ENCODE data around the gene MAML2. TPM values are rescaled to one million over a fixed set of nuclear protein-coding genes. Genes with fewer than 3 reads are reported as not detected.

MAML2 gene
- total and polyA plus RNA-seq, 8 donors, result 1.3 to 22.8 (median 12.1) TPM

- Histone ChIP-seq H3K27ac (no peak overlapping the region), H3K36me3 (no peaks in the 10 kb centered on the region), H3K9me3 (no peaks in the 10 kb centered on the region), H3K27me3 (no peaks in the 10 kb centered on the region), H3K4me1 (peaks cover 3 to 46% (median 13%) of the 10 kb centered on the region in 4 donors), H3K4me3 (no peak overlapping the region)
- WGBS, 5 donors, result 89 to 98% (median 97%) methylated on average over 4 of the region's 4 CpGs
- intact Hi-C loops (cut with DNase I; ENCODE audit: low total_unique reads), result no loop called here
- DNase-seq, result no peak
- TF ChIP-seq CTCF (IDR thresholded peaks at IDR 0.05) (no peak), POLR2AphosphoS5 (IDR thresholded peaks at IDR 0.05) (no peak), EP300 (IDR thresholded peaks at IDR 0.05) (no peak), POLR2A (IDR thresholded peaks at IDR 0.05) (no peak)
These were observed 12.5 kb downstream of the MAML2 start for GRCh38 chr11:96330511-96330859.

DNA sequence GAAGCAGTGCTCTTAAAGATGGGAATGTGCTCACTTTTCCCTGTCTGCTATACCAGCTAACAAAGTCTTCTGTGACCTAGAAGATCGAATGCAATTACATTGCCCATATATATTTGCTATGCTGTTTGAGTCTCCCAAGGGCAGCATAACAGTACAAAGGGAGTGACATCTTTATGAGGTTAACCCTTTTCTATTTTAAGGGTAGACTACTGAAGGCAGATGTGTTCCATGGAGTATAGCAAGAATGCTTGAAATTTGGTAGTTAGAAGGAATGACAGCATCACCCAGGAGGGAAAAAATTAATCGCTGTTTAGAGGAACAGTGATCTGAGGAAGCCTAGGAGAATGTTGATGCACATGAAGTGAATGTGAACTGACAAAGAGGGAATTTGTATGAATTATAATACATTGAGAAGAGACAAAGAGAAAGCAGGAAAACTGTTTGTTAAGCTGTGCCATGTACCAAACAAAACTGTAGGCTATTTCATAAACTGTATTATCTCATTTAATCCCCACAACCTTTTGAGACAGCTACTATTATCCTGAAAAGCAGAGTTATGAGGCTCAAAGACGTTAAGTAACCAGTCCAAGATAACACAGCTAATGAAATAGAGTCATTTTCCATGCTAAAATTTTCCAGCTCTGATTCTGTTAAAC lies 13.0 kb downstream of the MAML2 start:
- Histone ChIP-seq H3K27ac (no peak overlapping the region), H3K36me3 (no peaks in the 10 kb centered on the region), H3K4me3 (no peak overlapping the region), H3K9me3 (no peaks in the 10 kb centered on the region), H3K4me1 (peaks cover 3 to 48% (median 13%) of the 10 kb centered on the region in 4 donors), H3K27me3 (no peaks in the 10 kb centered on the region)
- no peak for DNase-seq
- intact Hi-C loops (cut with DNase I; ENCODE audit: low total_unique reads), result no loop called here
- WGBS, 5 donors, result 80 to 86% (median 83%) methylated on average over 3 of the region's 3 CpGs
- TF ChIP-seq CTCF (IDR thresholded peaks at IDR 0.05) (no peak), EP300 (IDR thresholded peaks at IDR 0.05) (no peak), POLR2AphosphoS5 (IDR thresholded peaks at IDR 0.05) (no peak), POLR2A (IDR thresholded peaks at IDR 0.05) (no peak)

GRCh38 chr11:96329419-96329818 lies 13.6 kb downstream of the MAML2 start:
- no peak overlapping the region for H3K4me3 ChIP-seq
- no peak for DNase-seq
- 73 to 91% (median 81%) methylated on average over 1 of the region's 1 CpG for WGBS, 5 donors
- no peaks in the 10 kb centered on the region for H3K36me3 ChIP-seq
- intact Hi-C loops (cut with DNase I; ENCODE audit: low total_unique reads), result no loop called here
- no peaks in the 10 kb centered on the region for H3K27me3 ChIP-seq
- H3K4me1 ChIP-seq, result peaks cover 3 to 54% (median 15%) of the 10 kb centered on the region in 4 donors
- no peak overlapping the region for H3K27ac ChIP-seq
- H3K9me3 ChIP-seq, result no peaks in the 10 kb centered on the region
- TF ChIP-seq POLR2A (IDR thresholded peaks at IDR 0.05), result no peak
- TF ChIP-seq CTCF (IDR thresholded peaks at IDR 0.05), result no peak
- TF ChIP-seq POLR2AphosphoS5 (IDR thresholded peaks at IDR 0.05), result no peak
- no peak for TF ChIP-seq EP300 (IDR thresholded peaks at IDR 0.05)

- 81 to 93% (median 90%) methylated on average over 8 of the region's 8 CpGs for WGBS, 5 donors
- H3K27me3 ChIP-seq, result no peaks in the 10 kb centered on the region
- H3K27ac ChIP-seq, result no peak overlapping the region
- intact Hi-C loops (cut with DNase I; ENCODE audit: low total_unique reads), result no loop called here
- TF ChIP-seq EP300 (IDR thresholded peaks at IDR 0.05) (no peak), CTCF (IDR thresholded peaks at IDR 0.05) (no peak), POLR2AphosphoS5 (IDR thresholded peaks at IDR 0.05) (no peak), POLR2A (IDR thresholded peaks at IDR 0.05) (no peak)
- H3K36me3 ChIP-seq, result no peaks in the 10 kb centered on the region
- peaks cover 3 to 52% (median 15%) of the 10 kb centered on the region in 4 donors for H3K4me1 ChIP-seq
- no peaks in the 10 kb centered on the region for H3K9me3 ChIP-seq
- H3K4me3 ChIP-seq, result no peak overlapping the region
- no peak for DNase-seq
These were observed 14.5 kb downstream of the MAML2 start for GRCh38 chr11:96328395-96329010.

Data from stomach (tissue), 9 donors.